Measurements from ENCODE around the gene SENP5. TPM values are rescaled to one million over a fixed set of nuclear protein-coding genes. Genes with fewer than 3 reads are reported as not detected.
"Not testable (repeated sequence)": the region's sequence is repeated elsewhere in the genome, so short reads cannot be mapped to it uniquely, and the experiment has no call there.

The SENP5 gene
- polyA plus RNA-seq, 3 donors: 6.7 to 10.4 (median 8.4) TPM

GRCh38 chr3:196842567-196843434, 24.9 kb upstream of the SENP5 start:
- Mint-ChIP-seq H3K9me3 (peaks cover 0 to 4% (median under 1%) of the 10 kb centered on the region in 7 donors), H3K4me3 (no peak overlapping the region), H3K27ac (no peak overlapping the region), H3K27me3 (ENCODE audit: low read depth in 3 of 3) (peaks cover 2 to 3% (median 2%) of the 10 kb centered on the region in 3 donors), H3K36me3 (no peaks in the 10 kb centered on the region), H3K4me1 (peaks cover 4% of the 10 kb centered on the region)
- Histone ChIP-seq H3K4me3 (replicated peaks in 1 of 3; ENCODE audit: low read depth in 2 of 3, low read length in 3 of 3) (no peak overlapping the region), H3K9me3 (replicated peaks in 1 of 2; ENCODE audit: control insufficient read depth in 1 of 2, insufficient read depth in 1 of 2, low read length in 2 of 2) (no peaks in the 10 kb centered on the region), H3K27ac (ENCODE audit: low read depth in 1 of 2, low read length in 2 of 2) (no peak overlapping the region), H3K9ac (ENCODE audit: insufficient read depth, low read length, poor library complexity, severe bottlenecking) (no peak overlapping the region), H2AFZ (ENCODE audit: insufficient read depth, low read depth, low read length, poor library complexity, severe bottlenecking) (no peak overlapping the region), H3K79me2 (ENCODE audit: insufficient read depth, low read length) (no peaks in the 10 kb centered on the region), H3K4me2 (replicated peaks; ENCODE audit: extremely low read depth, low read length, poor library complexity, severe bottlenecking) (no peak overlapping the region), H3K4me1 (ENCODE audit: control insufficient read depth in 1 of 2, insufficient read depth in 2 of 2, low read length in 2 of 2) (no peaks in the 10 kb centered on the region), H4K20me1 (ENCODE audit: insufficient read depth, low read length) (no peaks in the 10 kb centered on the region), H3K27me3 (ENCODE audit: control insufficient read depth in 2 of 2, insufficient read depth in 2 of 2, low read length in 2 of 2) (no peaks in the 10 kb centered on the region), H3K36me3 (replicated peaks in 1 of 2; ENCODE audit: control insufficient read depth in 1 of 2, insufficient read depth in 2 of 2, low read length in 2 of 2) (no peaks in the 10 kb centered on the region)
- DNase-seq: no peak
- TF ChIP-seq, protein P1, sequence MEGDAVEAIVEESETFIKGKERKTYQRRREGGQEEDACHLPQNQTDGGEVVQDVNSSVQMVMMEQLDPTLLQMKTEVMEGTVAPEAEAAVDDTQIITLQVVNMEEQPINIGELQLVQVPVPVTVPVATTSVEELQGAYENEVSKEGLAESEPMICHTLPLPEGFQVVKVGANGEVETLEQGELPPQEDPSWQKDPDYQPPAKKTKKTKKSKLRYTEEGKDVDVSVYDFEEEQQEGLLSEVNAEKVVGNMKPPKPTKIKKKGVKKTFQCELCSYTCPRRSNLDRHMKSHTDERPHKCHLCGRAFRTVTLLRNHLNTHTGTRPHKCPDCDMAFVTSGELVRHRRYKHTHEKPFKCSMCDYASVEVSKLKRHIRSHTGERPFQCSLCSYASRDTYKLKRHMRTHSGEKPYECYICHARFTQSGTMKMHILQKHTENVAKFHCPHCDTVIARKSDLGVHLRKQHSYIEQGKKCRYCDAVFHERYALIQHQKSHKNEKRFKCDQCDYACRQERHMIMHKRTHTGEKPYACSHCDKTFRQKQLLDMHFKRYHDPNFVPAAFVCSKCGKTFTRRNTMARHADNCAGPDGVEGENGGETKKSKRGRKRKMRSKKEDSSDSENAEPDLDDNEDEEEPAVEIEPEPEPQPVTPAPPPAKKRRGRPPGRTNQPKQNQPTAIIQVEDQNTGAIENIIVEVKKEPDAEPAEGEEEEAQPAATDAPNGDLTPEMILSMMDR (IDR thresholded peaks at IDR 0.05): no peak
- WGBS (ENCODE audit: insufficient coverage): 95% methylated on average over 5 of the region's 17 CpGs
- intact Hi-C loops (cut with micrococcal nuclease): no loop called here

- peaks cover 0 to 11% (median 8%) of the 10 kb centered on the region in 7 donors for H3K9me3 Mint-ChIP-seq
- no peaks in the 10 kb centered on the region for H3K36me3 Mint-ChIP-seq
- no peak overlapping the region for H3K4me3 Mint-ChIP-seq
- Histone ChIP-seq H2AFZ (ENCODE audit: insufficient read depth, low read depth, low read length, poor library complexity, severe bottlenecking) (no peak overlapping the region), H3K9ac (ENCODE audit: insufficient read depth, low read length, poor library complexity, severe bottlenecking) (no peak overlapping the region), H3K4me1 (ENCODE audit: control insufficient read depth in 1 of 2, insufficient read depth in 2 of 2, low read length in 2 of 2) (no peaks in the 10 kb centered on the region), H3K9me3 (replicated peaks in 1 of 2; ENCODE audit: control insufficient read depth in 1 of 2, insufficient read depth in 1 of 2, low read length in 2 of 2) (peaks cover 0 to 4% of the 10 kb centered on the region in 2 donors), H3K4me3 (replicated peaks in 1 of 3; ENCODE audit: low read depth in 2 of 3, low read length in 3 of 3) (no peak overlapping the region), H3K79me2 (ENCODE audit: insufficient read depth, low read length) (no peaks in the 10 kb centered on the region), H3K4me2 (replicated peaks; ENCODE audit: extremely low read depth, low read length, poor library complexity, severe bottlenecking) (no peak overlapping the region), H3K27ac (ENCODE audit: low read depth in 1 of 2, low read length in 2 of 2) (no peak overlapping the region), H3K36me3 (replicated peaks in 1 of 2; ENCODE audit: control insufficient read depth in 1 of 2, insufficient read depth in 2 of 2, low read length in 2 of 2) (no peaks in the 10 kb centered on the region), H3K27me3 (ENCODE audit: control insufficient read depth in 2 of 2, insufficient read depth in 2 of 2, low read length in 2 of 2) (no peaks in the 10 kb centered on the region), H4K20me1 (ENCODE audit: insufficient read depth, low read length) (no peaks in the 10 kb centered on the region)
- intact Hi-C loops (cut with micrococcal nuclease): no loop called here
- H3K27ac Mint-ChIP-seq: no peak overlapping the region
- peaks cover 4% of the 10 kb centered on the region for H3K4me1 Mint-ChIP-seq
- DNase-seq: no peak
- WGBS (ENCODE audit: insufficient coverage): 98% methylated on average over 4 of the region's 9 CpGs
- TF ChIP-seq, protein P1 (IDR thresholded peaks at IDR 0.05): no peak
- H3K27me3 Mint-ChIP-seq (ENCODE audit: low read depth in 3 of 3): peaks cover 2 to 3% (median 2%) of the 10 kb centered on the region in 3 donors
Measured at GRCh38 chr3:196843435-196844110, 24.1 kb upstream of the SENP5 start.

DNA sequence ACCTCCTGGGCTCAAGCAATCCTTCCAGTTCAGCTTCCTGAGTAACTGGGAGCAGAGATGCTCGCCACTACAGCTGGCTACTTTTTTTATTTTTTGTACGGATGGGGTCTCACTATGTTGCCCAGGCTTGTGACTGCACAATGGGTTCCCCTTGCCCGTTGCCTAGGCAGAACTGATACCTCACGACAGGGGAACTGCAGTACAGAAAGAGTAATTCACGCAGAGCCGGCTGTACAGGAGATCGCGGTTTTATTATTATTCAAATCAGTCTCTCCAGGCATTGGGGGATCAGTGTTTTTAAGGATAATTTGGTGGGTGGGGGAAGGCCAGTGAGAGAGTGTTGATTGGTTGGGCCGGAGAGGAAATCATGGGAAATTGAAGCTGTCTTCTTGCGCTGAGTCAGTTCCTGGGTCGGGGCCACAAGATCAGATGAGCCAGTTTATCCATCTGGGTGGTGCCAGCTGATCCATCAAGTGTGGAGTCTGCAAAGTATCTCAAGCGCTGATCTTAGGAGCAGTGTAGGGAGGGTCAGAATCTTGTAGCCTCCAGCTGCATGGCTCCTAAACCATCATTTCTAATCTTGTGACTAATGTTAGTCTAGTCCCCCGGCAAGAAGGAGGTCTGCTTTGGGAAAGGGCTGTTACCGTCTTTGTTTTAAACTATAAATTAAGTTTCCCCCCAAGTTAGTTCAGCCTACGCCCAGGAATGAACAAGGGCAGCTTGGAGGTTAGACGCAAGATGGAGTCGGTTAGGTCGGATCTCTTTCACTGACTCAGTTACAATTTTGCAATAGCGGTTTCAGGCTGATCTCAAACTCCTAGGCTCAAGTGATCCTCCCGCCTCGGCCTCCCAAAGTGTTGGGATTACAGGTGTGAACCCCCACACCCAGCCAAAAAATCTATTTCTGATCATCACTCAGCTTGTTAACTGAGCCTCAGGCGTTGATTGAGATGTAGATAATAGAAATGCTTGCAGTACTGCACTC, 23.2 kb upstream of the SENP5 start:
- H3K27me3 ChIP-seq (ENCODE audit: control insufficient read depth in 2 of 2, insufficient read depth in 2 of 2, low read length in 2 of 2); H3K9ac ChIP-seq (ENCODE audit: insufficient read depth, low read length, poor library complexity, severe bottlenecking); H3K4me1 ChIP-seq (ENCODE audit: control insufficient read depth in 1 of 2, insufficient read depth in 2 of 2, low read length in 2 of 2); H3K4me1 Mint-ChIP-seq; H3K4me3 Mint-ChIP-seq; H3K36me3 ChIP-seq (replicated peaks in 1 of 2; ENCODE audit: control insufficient read depth in 1 of 2, insufficient read depth in 2 of 2, low read length in 2 of 2); H3K4me3 ChIP-seq (replicated peaks in 1 of 3; ENCODE audit: low read depth in 2 of 3, low read length in 3 of 3); intact Hi-C loops (cut with micrococcal nuclease); H3K4me2 ChIP-seq (replicated peaks; ENCODE audit: extremely low read depth, low read length, poor library complexity, severe bottlenecking); H3K36me3 Mint-ChIP-seq; H3K9me3 ChIP-seq (replicated peaks in 1 of 2; ENCODE audit: control insufficient read depth in 1 of 2, insufficient read depth in 1 of 2, low read length in 2 of 2); DNase-seq; H3K27ac ChIP-seq (ENCODE audit: low read depth in 1 of 2, low read length in 2 of 2); H3K79me2 ChIP-seq (ENCODE audit: insufficient read depth, low read length); H2AFZ ChIP-seq (ENCODE audit: insufficient read depth, low read depth, low read length, poor library complexity, severe bottlenecking); H3K27me3 Mint-ChIP-seq (ENCODE audit: low read depth in 3 of 3); H4K20me1 ChIP-seq (ENCODE audit: insufficient read depth, low read length); H3K27ac Mint-ChIP-seq: not testable (repeated sequence)
- H3K9me3 Mint-ChIP-seq: peaks cover 0 to 15% (median 13%) of the 10 kb centered on the region in 7 donors
- WGBS (ENCODE audit: insufficient coverage): 88% methylated on average over 14 of the region's 22 CpGs

All from CD14-positive monocyte (primary cell).